Liver (tissue), 3 donors: ENCODE measurements around the gene ZNF154.

ENCODE experiments used
- ATF3 ChIP-seq: IDR thresholded peaks from 2 replicates; pipeline ENCODE4 v1.6.1; 2016; ENCODE audit warnings: antibody characterized with exemption
- CTCF ChIP-seq: fragments of 150-350 bp; IDR thresholded peaks from 2 replicates; pipeline ENCODE4 v1.5.1; 2017; ENCODE audit warnings: improper control_type of control experiment, low read depth, low read length; ENCODE audit not compliant: missing input control
- EGR1 ChIP-seq, 2 donors: IDR thresholded peaks; 2 replicates each; pipeline ENCODE4 v1.6.1; 2016 to 2018; ENCODE audit warnings: antibody characterized with exemption in 2 of 2, low read depth in 2 of 2
- FOXA1 ChIP-seq: IDR thresholded peaks from 2 replicates; pipeline ENCODE4 v1.6.1; 2016; ENCODE audit warnings: antibody characterized with exemption
- GABPA ChIP-seq, 2 donors: IDR thresholded peaks in 1 of 2; conservative IDR thresholded peaks in 1 of 2; 2 replicates each; pipeline ENCODE4 v1.6.1; 2016; ENCODE audit warnings: antibody characterized with exemption in 2 of 2, mild to moderate bottlenecking in 1 of 2, moderate library complexity in 1 of 2
- JUND ChIP-seq, 2 donors: IDR thresholded peaks; 2 replicates each; pipeline ENCODE4 v1.6.1; 2016; ENCODE audit warnings: antibody characterized with exemption in 2 of 2
- MAX ChIP-seq: IDR thresholded peaks from 2 replicates; pipeline ENCODE4 v1.6.1; 2016; ENCODE audit warnings: antibody characterized with exemption
- RAD21 ChIP-seq, 2 donors: IDR thresholded peaks; 2 replicates each; pipeline ENCODE4 v1.6.1; 2016; ENCODE audit warnings: antibody characterized with exemption in 2 of 2, mild to moderate bottlenecking in 2 of 2
- REST ChIP-seq: IDR thresholded peaks from 2 replicates; pipeline ENCODE4 v1.6.1; 2016; ENCODE audit warnings: antibody characterized with exemption, mild to moderate bottlenecking
- RXRA ChIP-seq, 2 donors: IDR thresholded peaks; 2 replicates each; pipeline ENCODE4 v1.6.1; 2017 to 2018; ENCODE audit warnings: antibody characterized with exemption in 2 of 2, mild to moderate bottlenecking in 1 of 2
- SP1 ChIP-seq: IDR thresholded peaks from 2 replicates; pipeline ENCODE4 v1.6.1; 2018; ENCODE audit warnings: antibody characterized with exemption, mild to moderate bottlenecking
- TAF1 ChIP-seq: conservative IDR thresholded peaks from 2 replicates; pipeline ENCODE4 v1.6.1; 2016; ENCODE audit warnings: antibody characterized with exemption, mild to moderate bottlenecking
- YY1 ChIP-seq: IDR thresholded peaks from 2 replicates; pipeline ENCODE4 v1.6.1; 2016; ENCODE audit warnings: antibody characterized with exemption, mild to moderate bottlenecking
- ZBTB33 ChIP-seq: IDR thresholded peaks from 2 replicates; pipeline ENCODE4 v1.6.1; 2016; ENCODE audit warnings: antibody characterized with exemption
- donor health status: healthy.
- donor health status: healthy.

GRCh38 chr19:57719901-57720519, 11.0 kb upstream of the ZNF154 start:
- no peak for TF ChIP-seq CTCF
- no peak for TF ChIP-seq RXRA (IDR thresholded peaks at IDR 0.05)
- TF ChIP-seq ATF3, result no peak
- no peak for TF ChIP-seq REST
- TF ChIP-seq TAF1, result no peak
- no peak for TF ChIP-seq GABPA (IDR thresholded peaks at IDR 0.05 in 1 of 2, conservative IDR thresholded peaks at IDR 0.05 in 1 of 2)
- TF ChIP-seq YY1, result no peak
- no peak for TF ChIP-seq RAD21 (IDR thresholded peaks at IDR 0.05)
- no peak for TF ChIP-seq ZBTB33
- no peak for TF ChIP-seq JUND (IDR thresholded peaks at IDR 0.05)
- TF ChIP-seq SP1, result no peak
- TF ChIP-seq EGR1 (IDR thresholded peaks at IDR 0.05; ENCODE audit: low read depth in 2 of 2), result no peak
- TF ChIP-seq MAX, result no peak
- no peak for TF ChIP-seq FOXA1
